Right ventricle myocardium superior (tissue), 1 donor: Measurements from ENCODE around the gene RFX1. TPM values are rescaled to one million over a fixed set of nuclear protein-coding genes. Genes with fewer than 3 reads are reported as not detected.
"Not testable (repeated sequence)": the region's sequence is repeated elsewhere in the genome, so short reads cannot be mapped to it uniquely, and the experiment has no call there.

Source experiments
- ATAC-seq: fragments of 200-7000 bp; cut with Tn5 transposase; one replicate; pipeline ENCODE4 v1.9.1; 2020; ENCODE audit warnings: mild to moderate bottlenecking; ENCODE audit not compliant: poor library complexity
- DNase-seq: peaks from one replicate; pipeline ENCODE4 v3.0.0-alpha.2; 2020
- intact Hi-C: fragments of 100-400 bp; cut with DNase I; formaldehyde crosslinking; loops from one replicate; pipeline ENCODE4 v1.11.2; 2022
- total RNA-seq: library from RNA; stranded (reverse); fragmentation: NEBNext Ultra II Directional; extraction: Animal tissue kit (Norgen Biotek cat#: 25700); gene quantifications from one replicate; pipeline ENCODE4 v1.2.1, GENCODE V29; 2021
- donor health status: DM: no; HTN: yes; CAD: no; lungs with severe emphysema.

Gene RFX1
- total RNA-seq, 1 donor from 2014 or later, result 13.0 TPM

DNA sequence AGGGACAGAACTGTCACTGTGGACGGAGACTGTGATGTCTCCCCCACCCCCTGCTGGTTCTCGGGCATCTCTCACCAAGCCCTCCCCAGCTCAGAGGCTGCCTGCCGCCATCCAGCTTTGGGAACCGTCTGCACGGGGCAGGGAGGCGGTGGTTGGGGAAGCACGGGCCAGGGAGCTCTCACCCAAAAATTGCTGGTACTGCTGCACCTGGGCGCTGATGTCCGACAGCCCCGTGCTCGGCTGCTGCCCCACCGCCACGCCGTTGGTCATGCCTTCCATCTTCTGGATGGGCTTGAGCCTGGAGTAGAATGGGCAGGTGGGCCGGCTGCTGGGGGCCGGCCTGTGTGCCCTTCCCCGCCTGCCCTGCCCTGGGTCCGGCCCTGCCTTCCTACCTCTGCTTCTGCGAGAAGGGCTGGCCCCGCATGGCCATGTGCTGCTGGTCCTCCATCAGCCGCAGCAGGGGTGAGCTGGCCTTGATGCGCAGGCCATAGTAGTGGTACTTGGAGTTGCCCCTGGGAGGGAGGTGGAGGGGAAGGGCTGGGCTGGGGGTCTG lies 37.7 kb downstream of the RFX1 start:
- ATAC-seq, result no peak
- no peak for DNase-seq
- intact Hi-C loops, result no loop called here

DNA sequence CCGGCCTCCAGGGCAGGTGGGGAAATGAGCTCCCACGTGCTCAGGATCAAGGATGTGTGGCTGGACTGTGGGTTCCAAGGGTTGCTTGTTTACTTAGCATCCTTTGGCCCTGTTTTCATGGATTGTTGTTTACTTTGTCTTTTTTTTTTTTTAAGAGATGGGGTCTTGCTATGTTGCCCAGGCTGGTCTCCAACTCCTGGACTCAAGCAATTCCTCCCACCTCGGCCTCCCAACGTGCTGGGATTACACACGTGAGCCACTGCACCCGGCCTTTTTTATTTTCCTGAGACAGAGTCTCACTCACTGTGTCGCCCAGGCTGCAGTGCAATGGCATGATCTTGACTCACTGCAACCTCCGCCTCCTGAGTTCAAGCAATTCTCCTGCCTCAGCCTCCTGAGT lies 38.9 kb downstream of the RFX1 start:
- not testable (repeated sequence) for ATAC-seq

DNA sequence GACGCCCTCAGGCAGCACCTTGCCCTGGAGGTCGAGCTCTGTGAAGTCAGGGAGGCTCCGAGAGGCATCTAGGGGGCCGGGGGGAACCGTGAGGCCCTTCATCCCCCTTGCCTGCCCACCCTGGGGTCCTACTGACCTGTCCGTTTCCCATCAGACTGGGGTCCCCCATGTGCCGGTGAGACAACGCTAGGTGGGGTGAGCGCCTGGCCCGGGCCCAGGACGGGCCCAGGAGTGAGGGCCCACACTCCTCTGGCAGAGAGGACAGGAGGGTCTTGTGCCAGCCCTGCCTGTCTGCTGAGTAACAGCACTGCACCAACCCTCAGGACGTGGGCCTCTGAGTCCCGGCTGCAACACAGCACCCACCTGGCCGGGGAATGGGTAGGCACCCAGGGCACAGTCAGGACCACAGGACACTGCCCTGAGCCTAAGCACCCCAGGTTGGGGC lies 39.4 kb downstream of the RFX1 start:
- intact Hi-C loops, result no loop called here
- ATAC-seq, result no peak
- DNase-seq, result no peak

More for the DNA sequence above, 38.9 kb downstream of the RFX1 start:
- intact Hi-C loops, DNase-seq: not testable (repeated sequence)

DNA sequence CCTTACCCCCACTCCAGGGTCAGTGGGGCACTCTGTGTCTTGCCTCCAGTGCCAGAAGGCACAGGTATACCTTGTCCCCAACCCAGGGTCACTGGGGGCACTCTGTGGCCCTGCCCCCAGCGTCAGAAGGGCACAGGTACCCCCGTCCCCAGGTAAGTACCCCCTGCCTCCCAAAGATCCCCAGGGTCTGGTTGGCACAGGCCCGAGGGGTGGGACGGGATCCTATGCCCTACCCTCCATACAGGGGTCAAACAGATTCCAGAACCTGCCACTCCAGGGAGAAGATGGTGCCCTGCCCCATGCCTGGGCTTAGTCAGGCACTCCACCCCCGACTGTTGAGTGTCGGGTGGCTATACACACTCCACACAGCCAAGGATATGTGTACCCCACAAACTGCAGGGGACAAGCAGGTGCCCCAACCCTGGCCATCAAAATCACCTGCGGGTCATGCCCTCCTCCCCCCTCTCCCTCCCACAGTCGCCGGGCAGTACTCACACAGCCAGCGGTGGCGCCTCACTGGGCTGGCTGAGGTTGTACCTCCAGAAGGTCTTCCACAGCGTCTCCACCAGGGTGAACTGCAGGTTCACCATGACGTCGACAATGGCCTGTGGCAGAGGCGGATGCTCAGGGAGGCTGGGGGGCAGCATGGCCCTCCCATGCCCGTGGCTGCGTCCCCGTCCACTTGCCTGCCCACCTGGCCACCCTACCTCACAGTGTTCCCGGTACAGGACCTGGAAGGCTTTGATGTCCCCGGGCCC lies 40.0 kb downstream of the RFX1 start:
- DNase-seq (no peak), ATAC-seq (no peak)
- intact Hi-C loops, result no loop called here

DNA sequence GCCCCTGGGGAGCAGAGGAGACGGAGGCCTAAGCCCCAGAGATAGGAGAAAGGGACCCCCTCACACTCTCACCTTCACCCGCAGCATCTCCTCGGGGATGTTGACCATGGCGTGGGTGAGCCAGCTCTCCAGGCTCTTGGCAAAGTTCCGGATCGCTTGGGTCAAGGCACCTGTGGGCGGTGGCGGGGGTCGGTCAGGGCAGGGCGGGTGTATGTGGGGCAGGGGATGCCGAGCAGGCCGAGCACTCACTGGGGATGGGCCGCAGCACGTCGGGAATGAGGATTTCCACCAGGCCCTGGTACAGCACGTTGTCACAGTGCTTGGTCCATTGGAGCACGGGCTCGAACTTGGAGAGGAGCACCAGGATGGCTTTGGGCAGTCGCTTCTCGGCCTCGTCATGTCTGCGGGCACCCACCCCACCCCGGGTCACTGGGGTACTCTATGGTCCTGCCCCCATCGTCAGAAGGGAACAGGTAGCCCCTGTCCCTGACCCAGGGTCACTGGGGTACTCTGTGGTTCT lies 40.7 kb downstream of the RFX1 start:
- intact Hi-C loops, result no loop called here
- DNase-seq, result no peak
- ATAC-seq, result no peak

DNA sequence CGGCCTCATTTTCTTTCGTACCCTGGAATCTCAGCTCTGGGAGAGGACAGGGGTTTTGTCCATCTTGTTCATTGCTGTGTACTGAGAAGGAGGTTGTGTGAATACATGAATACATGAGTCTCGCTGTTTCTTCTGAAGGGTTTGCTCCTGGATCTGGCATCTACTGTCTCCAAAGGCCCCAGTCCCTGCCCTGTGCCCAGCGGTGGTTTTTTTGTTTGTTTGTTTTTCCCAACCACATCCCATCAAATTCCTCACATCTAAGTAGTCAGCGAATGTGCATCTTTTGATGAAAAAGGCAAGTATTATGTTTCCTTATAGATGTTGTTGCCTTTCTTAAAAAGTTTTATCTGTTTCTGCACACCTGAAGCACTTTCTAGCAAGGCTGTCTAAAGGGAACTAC lies 41.3 kb downstream of the RFX1 start:
- DNase-seq, result no peak
- intact Hi-C loops, result no loop called here
- no peak for ATAC-seq

DNA sequence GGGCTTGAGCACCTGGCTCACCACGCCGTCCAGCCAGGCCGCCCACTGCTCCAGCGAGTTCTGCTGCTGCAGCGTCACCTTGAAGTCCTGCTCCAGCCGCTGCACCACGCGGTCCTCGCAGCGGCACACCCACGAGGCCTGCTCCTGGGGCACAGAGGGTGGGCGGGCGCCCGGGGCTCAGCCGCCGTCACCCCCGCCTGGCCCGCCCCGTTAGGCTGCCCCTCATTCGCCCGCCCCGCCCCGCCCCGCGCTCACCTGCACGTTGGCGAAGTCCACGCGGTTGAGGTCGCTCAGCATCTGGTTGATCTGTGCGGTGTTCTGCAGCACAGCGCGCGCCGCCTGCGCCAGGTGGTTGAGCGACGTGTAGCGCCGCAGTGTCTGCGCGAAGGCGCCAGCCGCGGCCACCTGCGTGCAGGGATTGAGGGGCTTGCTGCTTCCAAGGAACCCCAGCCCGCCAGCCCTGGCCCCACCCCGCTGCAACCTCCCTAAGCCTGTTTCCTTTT lies 42.5 kb downstream of the RFX1 start:
- intact Hi-C loops, result no loop called here
- DNase-seq, result no peak
- ATAC-seq, result no peak

DNA sequence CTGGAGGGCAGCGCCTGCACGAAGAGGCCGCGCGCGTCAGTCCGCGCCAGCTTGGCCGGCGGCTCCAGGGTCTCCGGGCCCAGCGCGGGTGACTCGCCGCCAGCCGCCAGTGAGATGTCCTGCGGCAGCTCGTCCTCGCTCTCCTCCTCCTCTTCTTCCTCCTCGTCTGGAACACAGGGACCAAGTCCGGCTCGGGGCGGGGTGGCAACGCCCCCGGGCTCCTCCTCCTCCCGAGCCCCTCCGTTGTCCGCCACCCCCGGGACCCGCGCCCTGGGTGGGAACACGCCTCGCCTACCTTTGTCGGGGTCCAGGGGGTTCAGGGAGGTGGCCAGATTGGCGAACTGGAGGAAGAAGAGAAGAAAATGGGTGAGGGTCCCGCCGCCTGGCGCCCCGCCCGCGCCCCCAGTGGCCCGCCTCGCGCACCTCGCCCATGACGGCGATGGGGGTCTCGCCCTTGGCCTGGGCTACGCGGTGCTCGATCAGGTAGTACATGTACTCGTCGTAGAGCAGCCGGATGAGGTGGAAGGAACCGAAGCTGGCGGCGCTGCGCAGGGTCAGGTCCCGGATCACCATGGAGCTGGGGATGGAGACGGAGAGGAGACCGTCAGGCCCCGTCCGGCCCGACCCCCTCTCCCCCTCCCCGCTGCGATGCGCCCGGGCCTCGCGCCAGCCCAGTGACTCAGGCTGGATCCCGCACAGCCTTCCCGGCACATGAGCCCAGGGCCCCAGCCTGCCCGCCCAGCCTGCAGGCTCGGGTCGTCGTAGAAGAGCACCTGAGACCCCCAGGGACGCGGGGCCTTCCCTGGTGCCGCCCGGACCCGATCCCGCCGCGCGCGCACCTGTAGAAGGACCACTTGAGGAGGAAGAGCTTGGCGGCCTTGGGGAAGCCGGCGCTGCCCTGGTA lies 43.2 kb downstream of the RFX1 start:
- no peak for DNase-seq
- ATAC-seq, result no peak
- intact Hi-C loops, result no loop called here

DNA sequence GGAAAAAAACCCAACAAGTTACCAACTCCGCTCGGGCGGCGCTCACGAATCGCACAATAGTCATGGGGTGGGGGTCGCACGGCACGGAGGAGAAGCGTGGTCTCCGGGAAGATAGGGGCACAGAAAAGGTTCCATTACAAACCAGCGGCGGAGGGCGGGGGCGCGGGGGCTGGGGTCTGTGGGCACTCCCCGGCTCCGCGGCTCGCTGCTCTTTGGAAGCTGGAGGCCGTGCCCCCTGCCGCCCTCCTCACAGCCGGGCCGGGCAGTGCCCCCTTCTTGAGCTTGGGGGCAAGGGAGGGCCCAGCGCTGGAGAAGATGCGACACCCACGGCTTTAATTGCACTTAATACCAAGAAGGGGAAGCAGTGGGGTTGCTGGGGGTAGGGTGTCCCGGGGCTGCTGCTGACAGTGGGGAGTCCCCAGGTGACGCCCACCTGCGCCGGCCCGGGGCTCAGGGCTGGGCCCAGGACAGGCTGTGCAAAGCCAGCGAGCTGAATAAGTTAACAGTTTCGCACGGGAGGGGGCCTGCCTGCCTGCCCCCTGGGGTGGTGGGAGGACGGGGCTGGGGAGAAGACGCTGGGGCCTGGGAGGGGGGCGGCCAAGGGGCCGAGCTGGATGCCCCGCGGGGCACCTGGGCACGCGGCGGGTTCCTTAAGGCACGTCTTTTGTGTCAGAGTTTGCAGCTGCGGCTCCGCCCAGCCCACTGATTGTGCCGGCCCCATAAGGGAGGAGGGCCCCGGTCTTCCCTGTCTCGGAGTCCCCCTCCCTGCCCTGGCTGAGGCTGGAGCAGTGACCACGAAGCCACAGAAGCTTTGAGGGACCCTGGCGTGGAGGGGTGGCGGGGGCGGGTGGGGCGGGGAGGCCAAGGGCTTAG lies 44.1 kb downstream of the RFX1 start:
- intact Hi-C loops, result no loop called here
- DNase-seq, result no peak
- ATAC-seq, result no peak

DNA sequence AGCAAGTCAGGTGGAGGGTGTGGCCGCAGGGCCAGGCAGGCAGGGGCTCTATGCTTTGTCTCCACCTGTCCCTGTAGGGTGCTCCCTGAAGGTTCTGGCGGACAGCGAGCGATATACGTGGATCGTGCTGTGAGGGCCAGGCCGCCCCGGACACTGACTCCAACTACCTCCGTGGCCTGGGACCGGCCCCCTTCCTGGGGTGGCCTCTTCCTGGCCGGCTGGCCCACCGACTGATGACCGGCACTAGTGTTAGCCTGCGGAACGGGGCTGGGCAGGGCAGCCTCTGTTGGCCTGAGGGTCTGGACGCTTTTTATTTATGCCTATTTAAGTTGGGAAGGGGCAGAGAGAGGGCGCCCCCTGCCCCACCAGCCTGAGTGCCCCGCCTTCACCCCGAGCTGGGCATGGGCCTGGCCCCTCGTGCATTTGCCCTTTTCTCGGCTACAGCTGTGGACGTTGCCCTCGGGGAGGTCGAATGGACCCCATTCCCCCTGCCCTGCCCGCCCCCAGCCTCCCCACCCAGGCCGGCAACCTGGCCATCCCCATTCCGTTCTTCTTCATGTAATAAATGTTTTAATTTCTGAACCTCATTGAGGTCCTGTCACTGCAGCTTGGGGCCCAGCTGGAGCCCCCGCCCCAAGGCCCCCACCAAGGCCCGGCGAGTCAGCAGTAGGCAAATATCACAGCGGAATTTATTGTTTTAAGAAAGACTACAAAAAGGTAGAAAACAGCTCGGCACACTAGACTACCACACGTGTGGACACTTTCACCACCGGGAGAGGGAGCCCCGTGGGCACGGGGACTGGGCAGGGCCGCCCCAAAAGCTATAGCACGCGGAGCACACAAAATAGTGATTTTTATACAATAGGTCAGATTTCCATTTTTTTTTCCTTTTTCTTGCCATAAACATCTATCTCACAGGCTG lies 45.0 kb downstream of the RFX1 start:
- no peak for DNase-seq
- intact Hi-C loops, result no loop called here
- no peak for ATAC-seq

DNA sequence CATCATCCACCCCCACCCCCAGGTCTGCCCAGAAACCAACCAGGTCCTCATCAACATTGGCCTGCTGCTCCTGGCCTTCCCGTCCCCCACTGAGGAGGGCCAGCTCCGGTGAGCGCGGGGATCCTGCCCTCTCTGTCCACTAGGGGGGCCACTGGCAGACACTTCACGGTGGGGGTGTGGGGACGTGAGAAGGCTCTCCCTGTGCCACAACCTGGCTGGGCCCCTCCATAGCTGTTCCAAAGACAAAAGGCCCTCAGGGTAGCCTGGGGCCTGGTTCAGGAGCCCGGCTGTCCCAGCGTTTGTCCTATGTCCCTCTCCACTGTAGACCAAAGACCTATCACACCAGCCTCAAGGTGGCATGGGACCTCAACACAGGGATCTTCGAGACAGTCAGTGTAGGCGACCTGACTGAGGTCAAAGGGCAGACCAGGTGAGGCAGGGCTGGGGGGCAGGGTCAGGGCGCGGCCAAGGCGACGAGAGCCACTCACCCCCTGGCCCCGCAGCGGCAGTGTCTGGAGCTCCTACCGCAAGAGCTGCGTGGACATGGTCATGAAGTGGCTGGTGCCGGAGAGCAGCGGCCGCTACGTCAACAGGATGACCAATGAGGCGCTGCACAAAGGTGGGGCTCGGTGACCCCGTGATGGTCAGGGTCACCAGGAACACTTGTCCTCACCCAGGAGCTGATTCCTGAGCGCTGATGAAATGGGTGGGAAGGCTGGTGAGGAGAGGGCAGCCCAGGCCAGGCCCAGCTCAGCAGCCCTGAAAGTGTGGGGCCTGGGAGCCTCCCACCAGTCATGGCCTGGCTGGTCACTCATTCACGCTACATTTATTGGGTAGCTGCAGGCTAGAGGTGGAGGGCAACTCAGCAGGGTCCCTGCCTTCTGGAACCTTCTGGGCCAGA lies 45.9 kb downstream of the RFX1 start:
- DNase-seq, result no peak
- peak; percentile 2 for ATAC-seq
- intact Hi-C loops, result no loop called here

DNA sequence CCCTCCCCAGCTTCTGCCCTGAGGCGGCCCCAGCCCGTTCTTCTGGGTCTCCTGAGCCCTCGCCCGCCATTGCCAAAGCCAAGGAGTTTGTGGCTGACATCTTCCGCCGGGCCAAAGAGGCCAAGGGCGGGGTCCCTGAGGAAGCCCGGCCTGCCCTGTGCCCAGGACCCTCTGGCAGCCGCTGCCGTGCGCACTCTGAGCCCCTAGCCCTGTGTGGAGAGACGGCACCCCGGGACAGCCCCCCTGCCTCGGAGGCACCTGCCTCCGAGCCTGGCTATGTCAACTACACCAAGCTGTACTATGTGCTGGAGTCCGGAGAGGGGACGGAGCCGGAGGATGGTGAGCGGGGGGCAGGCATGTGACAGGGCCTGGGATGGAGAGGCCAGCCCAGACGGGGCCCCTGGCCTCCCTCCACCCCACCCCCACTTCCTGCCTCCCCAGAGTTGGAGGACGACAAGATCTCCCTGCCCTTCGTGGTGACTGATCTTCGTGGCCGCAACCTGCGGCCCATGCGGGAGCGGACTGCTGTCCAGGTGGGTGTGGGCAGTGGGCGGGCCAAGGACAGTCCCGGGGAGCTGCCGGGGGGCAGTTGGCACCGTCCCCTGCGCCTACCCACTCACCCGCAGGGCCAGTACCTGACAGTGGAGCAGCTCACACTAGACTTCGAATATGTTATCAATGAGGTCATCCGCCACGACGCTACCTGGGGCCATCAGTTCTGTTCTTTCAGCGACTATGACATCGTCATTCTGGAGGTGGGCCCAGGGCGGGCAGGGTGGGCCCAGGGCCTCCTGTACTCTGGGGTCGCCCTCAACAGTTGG lies 46.8 kb downstream of the RFX1 start:
- DNase-seq, result no peak
- ATAC-seq, result no peak
- intact Hi-C loops, result no loop called here

DNA sequence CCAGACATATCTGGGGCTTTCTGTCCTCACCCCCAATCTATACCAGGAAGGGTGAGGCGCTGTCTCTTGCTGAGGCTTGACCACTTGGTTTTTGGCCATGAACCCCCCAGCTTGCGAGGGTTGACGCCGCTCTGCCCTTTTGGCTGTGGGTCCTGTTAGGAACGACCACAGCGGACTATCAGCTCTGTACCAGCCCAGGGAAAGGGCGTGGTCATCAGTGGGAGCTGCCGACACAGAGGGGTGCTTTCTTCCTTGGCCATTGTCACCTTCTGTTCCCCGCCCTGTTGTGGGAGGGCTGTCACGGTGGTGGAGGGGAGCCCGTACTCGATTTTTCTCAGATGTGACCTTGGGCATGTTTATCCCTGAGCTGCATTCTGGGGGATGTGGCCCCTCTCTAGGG lies 48.1 kb downstream of the RFX1 start:
- DNase-seq, result no peak
- ATAC-seq, result no peak
- intact Hi-C loops, result no loop called here

DNA sequence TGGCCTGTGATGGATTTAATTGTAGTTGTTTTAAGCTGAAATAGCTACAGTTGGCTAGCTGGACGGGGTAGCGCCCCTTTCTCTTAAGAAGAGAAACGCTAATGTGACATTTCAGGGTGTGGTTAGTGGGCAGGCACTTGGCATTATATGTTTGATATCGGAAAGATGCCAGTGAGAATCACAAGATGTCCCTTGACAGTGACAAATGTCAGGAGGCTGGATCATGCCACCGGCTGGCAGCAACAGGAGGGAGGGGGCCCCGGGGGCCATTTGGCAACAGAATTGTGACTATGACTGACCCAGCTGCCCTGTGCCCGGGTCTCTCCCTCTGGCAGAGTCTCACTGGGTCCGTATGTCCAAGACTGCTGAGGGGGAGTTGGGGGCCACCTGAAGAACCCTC lies 49.1 kb downstream of the RFX1 start:
- intact Hi-C loops, result no loop called here
- DNase-seq (no peak), ATAC-seq (no peak)

DNA sequence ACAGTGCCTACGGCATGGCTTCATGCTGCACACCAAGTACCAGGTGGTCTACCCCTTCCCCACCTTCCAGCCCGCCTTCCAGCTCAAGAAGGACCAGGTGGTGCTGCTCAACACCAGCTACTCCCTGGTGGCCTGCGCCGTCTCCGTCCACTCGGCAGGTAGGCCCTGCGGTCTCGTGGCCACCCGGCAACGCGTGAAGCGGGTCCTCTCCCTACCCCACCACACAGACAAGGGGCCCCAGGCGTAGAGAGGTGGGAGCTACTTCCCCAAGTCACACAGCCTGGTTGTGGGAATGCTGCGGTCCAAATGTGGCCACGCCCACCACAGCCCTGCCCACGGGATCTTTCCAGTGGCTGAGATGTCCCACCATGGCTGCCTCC lies 49.8 kb downstream of the RFX1 start:
- DNase-seq (no peak), ATAC-seq (no peak)
- intact Hi-C loops, result no loop called here
